Measurements from ENCODE around the gene FARS2. TPM values are rescaled to one million over a fixed set of nuclear protein-coding genes. Genes with fewer than 3 reads are reported as not detected.

Gene FARS2
- total and polyA plus RNA-seq, 2 of the 13 experiments (the other 11 are each of a cell fraction or from before 2014, with no cell fraction given), result 15.4 to 26.0 TPM

- Histone ChIP-seq H3K4me2 (ENCODE audit: low read depth, low read length) (no peak overlapping the region), H2AFZ (ENCODE audit: low read length) (no peak overlapping the region), H3K27ac (ENCODE audit: extremely low read length, insufficient read depth, low read length) (no peak overlapping the region), H4K20me1 (ENCODE audit: insufficient read depth, low read length) (no peaks in the 10 kb centered on the region), H3K27me3 (ENCODE audit: control insufficient read depth in 1 of 2, insufficient read depth in 2 of 2, low read length in 2 of 2) (no peaks in the 10 kb centered on the region), H3K4me3 (replicated peaks in 1 of 3; ENCODE audit: insufficient read depth in 1 of 3, low read depth in 2 of 3, low read length in 3 of 3) (no peak overlapping the region), H3K9ac (ENCODE audit: insufficient read depth, low read depth, low read length) (no peak overlapping the region), H3K36me3 (replicated peaks in 1 of 2; ENCODE audit: control insufficient read depth in 1 of 2, insufficient read depth in 2 of 2, low read length in 2 of 2) (no peaks in the 10 kb centered on the region), H3K4me1 (ENCODE audit: insufficient read depth, low read length) (no peaks in the 10 kb centered on the region), H3K79me2 (ENCODE audit: insufficient read depth, low read length) (peaks cover 13% of the 10 kb centered on the region), H3K9me3 (ENCODE audit: low read length) (no peaks in the 10 kb centered on the region)
- ChIA-PET POLR2A (no interaction called here), CTCF (ENCODE audit: low intra/inter-chr PET ratio, low total read pairs) (no interaction called here)
- in situ Hi-C loops (cut with HindIII; ENCODE audit: extremely low pct_ligation_motif_present, low pct_unique_long_range_greater_than_20kb) (no loop called here), intact Hi-C loops (cut with micrococcal nuclease; ENCODE audit: unreplicated experiment) (no loop called here)
- DNase-seq (ENCODE audit: low spot score) (no peak), FAIRE-seq (no peak), ATAC-seq (no peak)
- BruUV-seq (replicated peaks), result no TSS peak
- WGBS (ENCODE audit: low lambda C conversion rate), result 97% methylated on average over 5 of the region's 5 CpGs
- TF ChIP-seq ZSCAN12 (CRISPR knock-in tag; IDR thresholded peaks at IDR 0.05) (no peak), IKZF1 (IDR thresholded peaks at IDR 0.05) (no peak), HINFP (CRISPR knock-in tag; IDR thresholded peaks at IDR 0.05; ENCODE audit: low read depth) (no peak)
Measured at GRCh38 chr6:5278047-5278446, 16.7 kb downstream of the FARS2 start.

DNA sequence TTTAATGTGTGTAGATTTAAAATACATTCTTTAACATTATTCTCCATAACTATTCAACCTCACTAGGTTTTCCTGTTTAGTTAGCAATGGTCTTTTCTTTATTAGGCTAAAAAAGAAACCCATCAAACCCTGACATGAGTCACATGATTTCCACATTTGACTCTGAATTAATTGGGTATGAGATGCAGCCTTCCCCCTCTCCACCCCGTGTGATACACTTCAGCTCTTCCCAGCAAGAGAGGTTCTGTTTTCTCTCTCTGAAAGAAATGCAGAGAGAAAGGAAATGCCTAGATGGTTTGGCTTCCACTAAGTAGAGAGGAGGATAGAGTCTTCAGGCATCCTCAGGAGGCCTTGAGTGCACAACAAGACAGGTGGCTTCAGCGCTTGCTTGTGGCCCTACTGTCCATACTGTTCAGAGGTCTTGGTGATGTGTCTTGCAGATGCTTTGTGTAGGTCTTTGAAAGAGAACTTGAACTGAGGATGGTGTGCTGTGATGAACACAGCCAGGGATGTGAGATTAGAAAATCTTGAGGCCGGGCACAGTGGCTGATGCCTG is 17.3 kb downstream of the FARS2 start:
- no peaks in the 10 kb centered on the region for H3K27me3 ChIP-seq (ENCODE audit: control insufficient read depth in 1 of 2, insufficient read depth in 2 of 2, low read length in 2 of 2)
- no peaks in the 10 kb centered on the region for H3K4me1 ChIP-seq (ENCODE audit: insufficient read depth, low read length)
- H3K36me3 ChIP-seq (replicated peaks in 1 of 2; ENCODE audit: control insufficient read depth in 1 of 2, insufficient read depth in 2 of 2, low read length in 2 of 2), result no peaks in the 10 kb centered on the region
- no peak overlapping the region for H3K4me3 ChIP-seq (replicated peaks in 1 of 3; ENCODE audit: insufficient read depth in 1 of 3, low read depth in 2 of 3, low read length in 3 of 3)
- ChIA-PET POLR2A (no interaction called here), CTCF (ENCODE audit: low intra/inter-chr PET ratio, low total read pairs) (no interaction called here)
- FAIRE-seq (no peak), ATAC-seq (no peak), DNase-seq (ENCODE audit: low spot score) (no peak)
- intact Hi-C loops (cut with micrococcal nuclease; ENCODE audit: unreplicated experiment), result no loop called here
- BruUV-seq (replicated peaks), result no TSS peak
- H3K9me3 ChIP-seq (ENCODE audit: low read length), result no peaks in the 10 kb centered on the region
- no peak overlapping the region for H2AFZ ChIP-seq (ENCODE audit: low read length)
- no peak overlapping the region for H3K9ac ChIP-seq (ENCODE audit: insufficient read depth, low read depth, low read length)
- no peaks in the 10 kb centered on the region for H4K20me1 ChIP-seq (ENCODE audit: insufficient read depth, low read length)
- H3K27ac ChIP-seq (ENCODE audit: extremely low read length, insufficient read depth, low read length), result no peak overlapping the region
- WGBS (ENCODE audit: low lambda C conversion rate), result 97% methylated on average over 3 of the region's 3 CpGs
- in situ Hi-C loops (cut with HindIII; ENCODE audit: extremely low pct_ligation_motif_present, low pct_unique_long_range_greater_than_20kb), result no loop called here
- H3K79me2 ChIP-seq (ENCODE audit: insufficient read depth, low read length), result peaks cover 13% of the 10 kb centered on the region
- H3K4me2 ChIP-seq (ENCODE audit: low read depth, low read length), result no peak overlapping the region
- TF ChIP-seq ISL2 (CRISPR knock-in tag; IDR thresholded peaks at IDR 0.05) (no peak), CTCF (CRISPR knock-in tag; IDR thresholded peaks at IDR 0.05) (no peak), DR1 (CRISPR knock-in tag; IDR thresholded peaks at IDR 0.05) (no peak), ZSCAN22 (CRISPR knock-in tag; IDR thresholded peaks at IDR 0.05) (no peak), MIXL1 (CRISPR knock-in tag; IDR thresholded peaks at IDR 0.05) (no peak), ZNF33B (CRISPR knock-in tag; IDR thresholded peaks at IDR 0.05) (no peak), SOX6 (IDR thresholded peaks at IDR 0.05) (no peak), SOX6 (CRISPR knock-in tag; IDR thresholded peaks at IDR 0.05) (no peak), KLF11 (CRISPR knock-in tag; IDR thresholded peaks at IDR 0.05) (no peak), SAFB2 (CRISPR knock-in tag; IDR thresholded peaks at IDR 0.05; ENCODE audit: borderline replicate concordance, low read depth) (no peak), CBX1 (IDR thresholded peaks at IDR 0.05; ENCODE audit: low read depth) (no peak), ZNF652 (CRISPR knock-in tag; IDR thresholded peaks at IDR 0.05; ENCODE audit: borderline replicate concordance, low read depth) (no peak), ZNF841 (CRISPR knock-in tag; IDR thresholded peaks at IDR 0.05; ENCODE audit: borderline replicate concordance) (no peak), ZNF335 (CRISPR knock-in tag; IDR thresholded peaks at IDR 0.05) (no peak)
- TF ChIP-seq, protein P1, sequence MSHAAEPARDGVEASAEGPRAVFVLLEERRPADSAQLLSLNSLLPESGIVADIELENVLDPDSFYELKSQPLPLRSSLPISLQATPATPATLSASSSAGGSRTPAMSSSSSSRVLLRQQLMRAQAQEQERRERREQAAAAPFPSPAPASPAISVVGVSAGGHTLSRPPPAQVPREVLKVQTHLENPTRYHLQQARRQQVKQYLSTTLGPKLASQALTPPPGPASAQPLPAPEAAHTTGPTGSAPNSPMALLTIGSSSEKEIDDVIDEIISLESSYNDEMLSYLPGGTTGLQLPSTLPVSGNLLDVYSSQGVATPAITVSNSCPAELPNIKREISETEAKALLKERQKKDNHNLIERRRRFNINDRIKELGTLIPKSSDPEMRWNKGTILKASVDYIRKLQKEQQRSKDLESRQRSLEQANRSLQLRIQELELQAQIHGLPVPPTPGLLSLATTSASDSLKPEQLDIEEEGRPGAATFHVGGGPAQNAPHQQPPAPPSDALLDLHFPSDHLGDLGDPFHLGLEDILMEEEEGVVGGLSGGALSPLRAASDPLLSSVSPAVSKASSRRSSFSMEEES (CRISPR knock-in tag; IDR thresholded peaks at IDR 0.05), result no peak

Data from HepG2 (cell line).